ENCODE measurements around the gene TENM3.
"Not testable (repeated sequence)": the region's sequence is repeated elsewhere in the genome, so short reads cannot be mapped to it uniquely, and the experiment has no call there.

Gene TENM3

GRCh38 chr4:182806259-182807252 is 563.4 kb downstream of the TENM3 start:
- peak; percentile 16 to 31 (median 17) for DNase-seq
- no peaks in the 10 kb centered on the region for H3K27me3 ChIP-seq (replicated peaks; ENCODE audit: control insufficient read depth, insufficient read depth, low read length, poor library complexity, severe bottlenecking)
- peak overlapping the region; percentile 24 for H3K4me3 ChIP-seq (ENCODE audit: insufficient read depth, low read depth, low read length, poor library complexity, severe bottlenecking)
- no peaks in the 10 kb centered on the region for H3K36me3 ChIP-seq (ENCODE audit: control insufficient read depth, insufficient read depth, low read length)
- peaks cover 11% of the 10 kb centered on the region for H3K4me1 ChIP-seq (ENCODE audit: control insufficient read depth, insufficient read depth, low read length, poor library complexity, severe bottlenecking)
- H3K9me3 ChIP-seq (ENCODE audit: control insufficient read depth, low read length), result no peaks in the 10 kb centered on the region
- H3K27ac ChIP-seq (ENCODE audit: insufficient read depth, low read length, poor library complexity, severe bottlenecking), result no peak overlapping the region

- no peak overlapping the region for H3K4me3 ChIP-seq (ENCODE audit: insufficient read depth, low read depth, low read length, poor library complexity, severe bottlenecking)
- no peaks in the 10 kb centered on the region for H3K27me3 ChIP-seq (replicated peaks; ENCODE audit: control insufficient read depth, insufficient read depth, low read length, poor library complexity, severe bottlenecking)
- peaks cover 11% of the 10 kb centered on the region for H3K4me1 ChIP-seq (ENCODE audit: control insufficient read depth, insufficient read depth, low read length, poor library complexity, severe bottlenecking)
- DNase-seq, result no peak
- no peak overlapping the region for H3K27ac ChIP-seq (ENCODE audit: insufficient read depth, low read length, poor library complexity, severe bottlenecking)
- no peaks in the 10 kb centered on the region for H3K36me3 ChIP-seq (ENCODE audit: control insufficient read depth, insufficient read depth, low read length)
- H3K9me3 ChIP-seq (ENCODE audit: control insufficient read depth, low read length), result no peaks in the 10 kb centered on the region
Measured at GRCh38 chr4:182807346-182807745, 564.1 kb downstream of the TENM3 start.

- H3K36me3 ChIP-seq (ENCODE audit: control insufficient read depth, insufficient read depth, low read length), result no peaks in the 10 kb centered on the region
- H3K9me3 ChIP-seq (ENCODE audit: control insufficient read depth, low read length), result no peaks in the 10 kb centered on the region
- no peak overlapping the region for H3K27ac ChIP-seq (ENCODE audit: insufficient read depth, low read length, poor library complexity, severe bottlenecking)
- H3K27me3 ChIP-seq (replicated peaks; ENCODE audit: control insufficient read depth, insufficient read depth, low read length, poor library complexity, severe bottlenecking), result no peaks in the 10 kb centered on the region
- peaks cover 11% of the 10 kb centered on the region for H3K4me1 ChIP-seq (ENCODE audit: control insufficient read depth, insufficient read depth, low read length, poor library complexity, severe bottlenecking)
- no peak for DNase-seq
- no peak overlapping the region for H3K4me3 ChIP-seq (ENCODE audit: insufficient read depth, low read depth, low read length, poor library complexity, severe bottlenecking)
Measured at GRCh38 chr4:182807767-182808548, 564.8 kb downstream of the TENM3 start.

GRCh38 chr4:182808673-182809416 is 565.6 kb downstream of the TENM3 start:
- no peaks in the 10 kb centered on the region for H3K27me3 ChIP-seq (replicated peaks; ENCODE audit: control insufficient read depth, insufficient read depth, low read length, poor library complexity, severe bottlenecking)
- peak; percentile 25 to 51 (median 43) for DNase-seq
- H3K27ac ChIP-seq (ENCODE audit: insufficient read depth, low read length, poor library complexity, severe bottlenecking), result no peak overlapping the region
- no peaks in the 10 kb centered on the region for H3K9me3 ChIP-seq (ENCODE audit: control insufficient read depth, low read length)
- H3K4me1 ChIP-seq (ENCODE audit: control insufficient read depth, insufficient read depth, low read length, poor library complexity, severe bottlenecking), result peaks cover 11% of the 10 kb centered on the region
- H3K4me3 ChIP-seq (ENCODE audit: insufficient read depth, low read depth, low read length, poor library complexity, severe bottlenecking), result no peak overlapping the region
- no peaks in the 10 kb centered on the region for H3K36me3 ChIP-seq (ENCODE audit: control insufficient read depth, insufficient read depth, low read length)

- no peak overlapping the region for H3K27ac ChIP-seq (ENCODE audit: insufficient read depth, low read length, poor library complexity, severe bottlenecking)
- H3K27me3 ChIP-seq (replicated peaks; ENCODE audit: control insufficient read depth, insufficient read depth, low read length, poor library complexity, severe bottlenecking), result no peaks in the 10 kb centered on the region
- H3K4me3 ChIP-seq (ENCODE audit: insufficient read depth, low read depth, low read length, poor library complexity, severe bottlenecking), result no peak overlapping the region
- DNase-seq, result no peak
- no peaks in the 10 kb centered on the region for H3K36me3 ChIP-seq (ENCODE audit: control insufficient read depth, insufficient read depth, low read length)
- no peaks in the 10 kb centered on the region for H3K9me3 ChIP-seq (ENCODE audit: control insufficient read depth, low read length)
- H3K4me1 ChIP-seq (ENCODE audit: control insufficient read depth, insufficient read depth, low read length, poor library complexity, severe bottlenecking), result peaks cover 11% of the 10 kb centered on the region
Measured at GRCh38 chr4:182809417-182810102, 566.4 kb downstream of the TENM3 start.

GRCh38 chr4:182810103-182810615 is 567.0 kb downstream of the TENM3 start:
- peaks cover 11% of the 10 kb centered on the region for H3K4me1 ChIP-seq (ENCODE audit: control insufficient read depth, insufficient read depth, low read length, poor library complexity, severe bottlenecking)
- H3K36me3 ChIP-seq (ENCODE audit: control insufficient read depth, insufficient read depth, low read length), result no peaks in the 10 kb centered on the region
- H3K27ac ChIP-seq (ENCODE audit: insufficient read depth, low read length, poor library complexity, severe bottlenecking), result no peak overlapping the region
- DNase-seq, result no peak
- H3K9me3 ChIP-seq (ENCODE audit: control insufficient read depth, low read length), result no peaks in the 10 kb centered on the region
- H3K27me3 ChIP-seq (replicated peaks; ENCODE audit: control insufficient read depth, insufficient read depth, low read length, poor library complexity, severe bottlenecking), result no peaks in the 10 kb centered on the region
- no peak overlapping the region for H3K4me3 ChIP-seq (ENCODE audit: insufficient read depth, low read depth, low read length, poor library complexity, severe bottlenecking)

GRCh38 chr4:182812916-182813315 is 569.7 kb downstream of the TENM3 start:
- Histone ChIP-seq H3K4me3 (ENCODE audit: insufficient read depth, low read depth, low read length, poor library complexity, severe bottlenecking) (no peak overlapping the region), H3K36me3 (ENCODE audit: control insufficient read depth, insufficient read depth, low read length) (no peaks in the 10 kb centered on the region), H3K27ac (ENCODE audit: insufficient read depth, low read length, poor library complexity, severe bottlenecking) (no peak overlapping the region), H3K27me3 (replicated peaks; ENCODE audit: control insufficient read depth, insufficient read depth, low read length, poor library complexity, severe bottlenecking) (no peaks in the 10 kb centered on the region), H3K9me3 (ENCODE audit: control insufficient read depth, low read length) (no peaks in the 10 kb centered on the region), H3K4me1 (ENCODE audit: control insufficient read depth, insufficient read depth, low read length, poor library complexity, severe bottlenecking) (peaks cover 8% of the 10 kb centered on the region)
- DNase-seq, result no peak

GRCh38 chr4:182814065-182814464 is 570.9 kb downstream of the TENM3 start:
- not testable (repeated sequence) for H3K4me1 ChIP-seq (ENCODE audit: control insufficient read depth, insufficient read depth, low read length, poor library complexity, severe bottlenecking); DNase-seq; H3K36me3 ChIP-seq (ENCODE audit: control insufficient read depth, insufficient read depth, low read length); H3K27ac ChIP-seq (ENCODE audit: insufficient read depth, low read length, poor library complexity, severe bottlenecking); H3K27me3 ChIP-seq (replicated peaks; ENCODE audit: control insufficient read depth, insufficient read depth, low read length, poor library complexity, severe bottlenecking); H3K4me3 ChIP-seq (ENCODE audit: insufficient read depth, low read depth, low read length, poor library complexity, severe bottlenecking); H3K9me3 ChIP-seq (ENCODE audit: control insufficient read depth, low read length)

Measured in effector memory CD4-positive, alpha-beta T cell (primary cell).